ENCODE data around the gene DCAF6.

GRCh38 chr1:168004531-168004930 lies 68.0 kb downstream of the DCAF6 start:
- TF ChIP-seq YY1 (IDR thresholded peaks at IDR 0.05; ENCODE audit: insufficient read depth, insufficient read length) (no peak), ZNF274 (IDR thresholded peaks at IDR 0.05; ENCODE audit: low read depth, low read length) (no peak)
